Parathyroid adenoma (tissue), 2 donors: ENCODE measurements around the gene ENTREP1.

Experiments
- H2AFZ ChIP-seq: fragments of 300-600 bp; sonication (generic); one replicate; pipeline ENCODE4 v1.7.0; 2017; ENCODE audit warnings: antibody characterized with exemption, mild to moderate bottlenecking
- H3K27ac ChIP-seq: fragments of 300-600 bp; sonication (generic); one replicate; pipeline ENCODE4 v1.7.0; 2017
- H3K27me3 ChIP-seq: fragments of 300-600 bp; sonication (generic); one replicate; pipeline ENCODE4 v1.7.0; 2017; ENCODE audit warnings: low read length; ENCODE audit not compliant: control insufficient read depth, insufficient read depth
- H3K36me3 ChIP-seq: fragments of 300-600 bp; sonication (generic); one replicate; pipeline ENCODE4 v1.7.0; 2017; ENCODE audit warnings: low read length; ENCODE audit not compliant: control insufficient read depth, insufficient read depth
- H3K4me1 ChIP-seq: fragments of 300-600 bp; sonication (generic); one replicate; pipeline ENCODE4 v1.7.0; 2017; ENCODE audit warnings: control low read depth
- H3K4me2 ChIP-seq: fragments of 300-600 bp; sonication (generic); one replicate; pipeline ENCODE4 v1.7.0; 2017; ENCODE audit warnings: low read length
- H3K4me3 ChIP-seq: fragments of 300-600 bp; sonication (generic); one replicate; pipeline ENCODE4 v1.7.0; 2017; ENCODE audit warnings: low read depth, low read length
- H3K79me2 ChIP-seq: fragments of 300-600 bp; sonication (generic); one replicate; pipeline ENCODE4 v1.7.0; 2017; ENCODE audit warnings: control low read depth
- H3K9ac ChIP-seq: fragments of 300-600 bp; sonication (generic); one replicate; pipeline ENCODE4 v1.7.0; 2017; ENCODE audit warnings: mild to moderate bottlenecking
- H3K9me3 ChIP-seq: fragments of 300-600 bp; sonication (generic); one replicate; pipeline ENCODE4 v1.7.0; 2017; ENCODE audit warnings: low read length; ENCODE audit not compliant: control insufficient read depth
- TF ChIP-seq, protein P1 (sequence below): fragments of 300-600 bp; sonication (generic); IDR thresholded peaks from one replicate; pipeline ENCODE4 v1.7.0; 2017; ENCODE audit warnings: antibody characterized with exemption, mild to moderate bottlenecking
- donor health status: primary hyperparathyroidism.

ENTREP1 gene

GRCh38 chr9:69346596-69347390, 21.8 kb downstream of the ENTREP1 start:
- Histone ChIP-seq H3K36me3 (no peaks in the 10 kb centered on the region), H3K79me2 (no peaks in the 10 kb centered on the region), H3K27ac (peak overlapping the region; percentile 81), H3K27me3 (no peaks in the 10 kb centered on the region), H3K4me3 (no peak overlapping the region), H2AFZ (peak overlapping the region; percentile 56), H3K4me1 (peaks cover 11% of the 10 kb centered on the region), H3K9ac (no peak overlapping the region), H3K4me2 (peak overlapping the region; percentile 37), H3K9me3 (no peaks in the 10 kb centered on the region)
- TF ChIP-seq, protein P1, sequence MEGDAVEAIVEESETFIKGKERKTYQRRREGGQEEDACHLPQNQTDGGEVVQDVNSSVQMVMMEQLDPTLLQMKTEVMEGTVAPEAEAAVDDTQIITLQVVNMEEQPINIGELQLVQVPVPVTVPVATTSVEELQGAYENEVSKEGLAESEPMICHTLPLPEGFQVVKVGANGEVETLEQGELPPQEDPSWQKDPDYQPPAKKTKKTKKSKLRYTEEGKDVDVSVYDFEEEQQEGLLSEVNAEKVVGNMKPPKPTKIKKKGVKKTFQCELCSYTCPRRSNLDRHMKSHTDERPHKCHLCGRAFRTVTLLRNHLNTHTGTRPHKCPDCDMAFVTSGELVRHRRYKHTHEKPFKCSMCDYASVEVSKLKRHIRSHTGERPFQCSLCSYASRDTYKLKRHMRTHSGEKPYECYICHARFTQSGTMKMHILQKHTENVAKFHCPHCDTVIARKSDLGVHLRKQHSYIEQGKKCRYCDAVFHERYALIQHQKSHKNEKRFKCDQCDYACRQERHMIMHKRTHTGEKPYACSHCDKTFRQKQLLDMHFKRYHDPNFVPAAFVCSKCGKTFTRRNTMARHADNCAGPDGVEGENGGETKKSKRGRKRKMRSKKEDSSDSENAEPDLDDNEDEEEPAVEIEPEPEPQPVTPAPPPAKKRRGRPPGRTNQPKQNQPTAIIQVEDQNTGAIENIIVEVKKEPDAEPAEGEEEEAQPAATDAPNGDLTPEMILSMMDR: no peak

- H3K9me3 ChIP-seq: no peaks in the 10 kb centered on the region
- peak overlapping the region; percentile 56 for H2AFZ ChIP-seq
- no peaks in the 10 kb centered on the region for H3K79me2 ChIP-seq
- H3K27me3 ChIP-seq: no peaks in the 10 kb centered on the region
- TF ChIP-seq, protein P1: no peak
- H3K27ac ChIP-seq: peak overlapping the region; percentile 81
- H3K36me3 ChIP-seq: no peaks in the 10 kb centered on the region
- peaks cover 11% of the 10 kb centered on the region for H3K4me1 ChIP-seq
- peak overlapping the region; percentile 37 for H3K4me2 ChIP-seq
- no peak overlapping the region for H3K9ac ChIP-seq
- no peak overlapping the region for H3K4me3 ChIP-seq
Observed at GRCh38 chr9:69347607-69348006, 22.6 kb downstream of the ENTREP1 start.

GRCh38 chr9:69351227-69351626, 26.2 kb downstream of the ENTREP1 start:
- Histone ChIP-seq H3K9me3 (no peaks in the 10 kb centered on the region), H3K9ac (no peak overlapping the region), H3K4me1 (peaks cover 11% of the 10 kb centered on the region), H3K4me3 (no peak overlapping the region), H3K27me3 (no peaks in the 10 kb centered on the region), H3K36me3 (no peaks in the 10 kb centered on the region), H3K4me2 (no peak overlapping the region), H2AFZ (no peak overlapping the region), H3K27ac (no peak overlapping the region), H3K79me2 (no peaks in the 10 kb centered on the region)
- TF ChIP-seq, protein P1: no peak

- H3K4me3 ChIP-seq: no peak overlapping the region
- no peak overlapping the region for H3K4me2 ChIP-seq
- no peak overlapping the region for H3K9ac ChIP-seq
- H3K9me3 ChIP-seq: no peaks in the 10 kb centered on the region
- H2AFZ ChIP-seq: no peak overlapping the region
- no peaks in the 10 kb centered on the region for H3K79me2 ChIP-seq
- no peaks in the 10 kb centered on the region for H3K27me3 ChIP-seq
- no peaks in the 10 kb centered on the region for H3K36me3 ChIP-seq
- TF ChIP-seq, protein P1: no peak
- H3K27ac ChIP-seq: no peak overlapping the region
- no peaks in the 10 kb centered on the region for H3K4me1 ChIP-seq
Observed at GRCh38 chr9:69355232-69355631, 30.2 kb downstream of the ENTREP1 start.
